IMR-90 (cell line): ENCODE measurements around the gene HDAC9. TPM values are rescaled to one million over a fixed set of nuclear protein-coding genes. Genes with fewer than 3 reads are reported as not detected.

Source experiments
- ATAC-seq: fragments of 200-7000 bp; cut with Tn5 transposase; 2 replicates; pipeline ENCODE4 v1.9.1; 2020; ENCODE audit warnings: low read depth, mild to moderate bottlenecking, moderate library complexity
- BruUV-seq: library from RNA; stranded (reverse); fragments of 400-500 nt; replicated peaks from 2 replicates; lab custom pipeline; 2021; lab: Mats Ljungman, UMichigan
- CTCF ChIA-PET: fragments of 300-600 bp; formaldehyde crosslinking; extraction: SDS; loops from one replicate; lab custom pipeline; 2021; ENCODE audit warnings: antibody characterized with exemption; lab: Yijun Ruan, JAX
- POLR2A ChIA-PET: fragments of 300-600 bp; sonication (Branson Sonifier 250); formaldehyde crosslinking; loops from one replicate; lab custom pipeline; 2022; ENCODE audit warnings: antibody characterized with exemption; ENCODE audit not compliant: unreplicated experiment; lab: Charles Lee
- DNase-seq: peaks from one replicate; pipeline ENCODE4 v3.0.0; 2013
- H2AFZ ChIP-seq: replicated peaks from 2 replicates; pipeline ENCODE3; 2013; ENCODE audit warnings: low read length, mild to moderate bottlenecking; ENCODE audit not compliant: poor library complexity
- H2AK5ac ChIP-seq: 2 replicates; pipeline ENCODE4 v1.6.1; 2013; ENCODE audit warnings: low read depth, low read length, inconsistent platforms
- H2AK9ac ChIP-seq: replicated peaks from 2 replicates; pipeline ENCODE3; 2013; ENCODE audit warnings: mild to moderate bottlenecking, low read depth, low read length, moderate library complexity; ENCODE audit not compliant: poor library complexity
- H2BK120ac ChIP-seq: 2 replicates; pipeline ENCODE4 v1.6.1; 2013; ENCODE audit warnings: low read depth, low read length, inconsistent platforms
- H2BK15ac ChIP-seq: 3 replicates; pipeline ENCODE4 v1.6.1; 2013; ENCODE audit warnings: low read depth, low read length, inconsistent platforms
- H2BK20ac ChIP-seq: 2 replicates; pipeline ENCODE4 v1.6.1; 2013; ENCODE audit warnings: low read depth, mild to moderate bottlenecking, inconsistent platforms, low read length, moderate library complexity
- H2BK5ac ChIP-seq: 2 replicates; pipeline ENCODE4 v1.6.1; 2013; ENCODE audit warnings: mild to moderate bottlenecking, low read depth, low read length, inconsistent platforms; ENCODE audit not compliant: poor library complexity, severe bottlenecking
- H3K14ac ChIP-seq: replicated peaks from 2 replicates; pipeline ENCODE4 v1.6.1; 2013; ENCODE audit warnings: low read depth, low read length, inconsistent platforms
- H3K18ac ChIP-seq: 2 replicates; pipeline ENCODE4 v1.6.1; 2013; ENCODE audit warnings: low read depth, low read length, control low read depth
- H3K23ac ChIP-seq: 2 replicates; pipeline ENCODE4 v1.6.1; 2013; ENCODE audit warnings: low read depth, low read length, inconsistent platforms
- H3K27ac ChIP-seq: 2 replicates; pipeline ENCODE4 v1.5.1; 2013; ENCODE audit warnings: mild to moderate bottlenecking, control low read depth, low read length; ENCODE audit not compliant: insufficient read depth
- H3K27me3 ChIP-seq: 2 replicates; pipeline ENCODE4 v1.6.1; 2013; ENCODE audit warnings: low read length; ENCODE audit not compliant: control insufficient read depth, insufficient read depth
- H3K36me3 ChIP-seq: 2 replicates; pipeline ENCODE4 v1.6.1; 2013; ENCODE audit warnings: low read length, mixed read lengths; ENCODE audit not compliant: control insufficient read depth, insufficient read depth
- H3K4ac ChIP-seq: 2 replicates; pipeline ENCODE4 v1.6.1; 2013; ENCODE audit warnings: low read depth, low read length, inconsistent platforms
- H3K4me1 ChIP-seq: 2 replicates; pipeline ENCODE4 v1.6.1; 2013; ENCODE audit warnings: low read length, mixed read lengths; ENCODE audit not compliant: control insufficient read depth, insufficient read depth
- H3K4me2 ChIP-seq: 2 replicates; pipeline ENCODE4 v1.6.1; 2013; ENCODE audit warnings: low read depth, mild to moderate bottlenecking, control low read depth, low read length, moderate library complexity
- H3K4me3 ChIP-seq: 2 replicates; pipeline ENCODE4 v1.5.1; 2013; ENCODE audit warnings: low read depth, mild to moderate bottlenecking, control low read depth, low read length, moderate library complexity; ENCODE audit not compliant: insufficient read depth
- H3K56ac ChIP-seq: 2 replicates; pipeline ENCODE4 v1.6.1; 2013; ENCODE audit warnings: low read length, inconsistent platforms; ENCODE audit not compliant: insufficient read depth; ENCODE audit errors: extremely low read depth
- H3K79me1 ChIP-seq, 2 experiments: 2 replicates each; pipeline ENCODE4 v1.6.1; 2013; ENCODE audit warnings: low read length in 2 of 2, inconsistent platforms in 1 of 2, low read depth in 1 of 2
- H3K9ac ChIP-seq: 2 replicates; pipeline ENCODE4 v1.6.1; 2013; ENCODE audit warnings: low read depth, low read length, control low read depth
- H3K9me1 ChIP-seq: 2 replicates; pipeline ENCODE4 v1.6.1; 2013; ENCODE audit warnings: low read length, inconsistent platforms; ENCODE audit not compliant: insufficient read depth
- H3K9me3 ChIP-seq: 2 replicates; pipeline ENCODE4 v1.6.1; 2013; ENCODE audit warnings: low read length; ENCODE audit not compliant: control insufficient read depth, insufficient read depth
- H4K20me1 ChIP-seq: 2 replicates; pipeline ENCODE4 v1.6.1; 2013; ENCODE audit warnings: low read length, inconsistent platforms; ENCODE audit not compliant: insufficient read depth
- H4K5ac ChIP-seq: 2 replicates; pipeline ENCODE4 v1.6.1; 2013; ENCODE audit warnings: mild to moderate bottlenecking, low read depth, low read length, control low read depth
- H4K8ac ChIP-seq, 2 experiments: 2 replicates each; pipeline ENCODE4 v1.6.1; 2013; ENCODE audit warnings: low read depth in 2 of 2, low read length in 2 of 2, control low read depth in 1 of 2, inconsistent platforms in 1 of 2
- H4K91ac ChIP-seq: 2 replicates; pipeline ENCODE4 v1.6.1; 2013; ENCODE audit warnings: low read depth, low read length, inconsistent platforms; ENCODE audit not compliant: insufficient read depth
- BHLHE40 ChIP-seq: fragments of 150-350 bp; IDR thresholded peaks from 2 replicates; pipeline ENCODE4 v1.6.1; 2016; ENCODE audit warnings: mild to moderate bottlenecking, low read depth, low read length
- CEBPB ChIP-seq: IDR thresholded peaks from 2 replicates; pipeline ENCODE4 v1.6.1; 2012; ENCODE audit warnings: low read depth, low read length, improper control_type of control experiment
- CHD1 ChIP-seq: IDR thresholded peaks from 2 replicates; pipeline ENCODE4 v1.6.1; 2012; ENCODE audit warnings: low read depth, low read length, improper control_type of control experiment
- CTCF ChIP-seq: conservative IDR thresholded peaks from 2 replicates; pipeline ENCODE4 v1.5.1; 2012; ENCODE audit warnings: mild to moderate bottlenecking, low read depth, low read length, improper control_type of control experiment
- FOS ChIP-seq: fragments of 150-350 bp; IDR thresholded peaks from 2 replicates; pipeline ENCODE4 v1.6.1; 2016; ENCODE audit warnings: low read depth, low read length
- MAFK ChIP-seq: IDR thresholded peaks from 2 replicates; pipeline ENCODE4 v1.6.1; 2012; ENCODE audit warnings: low read depth, low read length, improper control_type of control experiment
- MAZ ChIP-seq: IDR thresholded peaks from 2 replicates; pipeline ENCODE4 v1.6.1; 2012; ENCODE audit warnings: low read depth, mild to moderate bottlenecking, low read length, improper control_type of control experiment, moderate library complexity, borderline replicate concordance
- MXI1 ChIP-seq: IDR thresholded peaks from 2 replicates; pipeline ENCODE4 v1.6.1; 2012; ENCODE audit warnings: low read depth, mild to moderate bottlenecking, low read length, moderate library complexity, borderline replicate concordance
- NFE2L2 ChIP-seq: fragments of 150-350 bp; IDR thresholded peaks from 2 replicates; pipeline ENCODE4 v1.6.1; 2016; ENCODE audit warnings: low read depth, mild to moderate bottlenecking, low read length
- POLR2A ChIP-seq: IDR thresholded peaks from 2 replicates; pipeline ENCODE4 v1.6.1; 2012; ENCODE audit warnings: mild to moderate bottlenecking, low read depth, low read length
- RAD21 ChIP-seq: IDR thresholded peaks from 2 replicates; pipeline ENCODE4 v1.6.1; 2012; ENCODE audit warnings: low read length, improper control_type of control experiment
- RCOR1 ChIP-seq: IDR thresholded peaks from 2 replicates; pipeline ENCODE4 v1.6.1; 2012; ENCODE audit warnings: mild to moderate bottlenecking, low read length, improper control_type of control experiment; ENCODE audit not compliant: insufficient replicate concordance
- RFX5 ChIP-seq: IDR thresholded peaks from 2 replicates; pipeline ENCODE4 v1.8.0; 2012; ENCODE audit warnings: low read depth, mild to moderate bottlenecking, low read length, moderate library complexity
- SMC3 ChIP-seq: fragments of 150-350 bp; IDR thresholded peaks from 2 replicates; pipeline ENCODE4 v1.6.1; 2016; ENCODE audit warnings: low read depth, mild to moderate bottlenecking, antibody characterized with exemption, low read length, moderate library complexity
- USF2 ChIP-seq: fragments of 150-350 bp; IDR thresholded peaks from 2 replicates; pipeline ENCODE4 v1.6.1; 2017; ENCODE audit warnings: mild to moderate bottlenecking, antibody characterized with exemption, low read length, low read depth
- WGBS, 2 experiments: methylation state at CpG; one replicate each; pipeline versions ENCODE4 v1.1.5 to v1.1.7; 2013; ENCODE audit warnings: missing lambda C conversion rate in 2 of 2; ENCODE audit not compliant: insufficient read length in 1 of 2; ENCODE audit errors: extremely low coverage in 2 of 2; 5-methylcytosine and 5-hydroxymethylcytosine counted together
- dilution Hi-C: fragments of 300-500 bp; cut with HindIII; formaldehyde crosslinking; loops from one replicate; pipeline ENCODE4 v1.14.3; 2018; ENCODE audit warnings: low sequenced_read_pairs; ENCODE audit not compliant: unreplicated experiment
- in situ Hi-C: fragments of 300-500 bp; cut with MboI; formaldehyde crosslinking; loops from 3 replicates; pipeline ENCODE4 v1.14.3; 2019; ENCODE audit warnings: low sequenced_read_pairs, inconsistent platforms, mixed read lengths
- intact Hi-C: fragments of 100-400 bp; cut with micrococcal nuclease; formaldehyde crosslinking; loops from 2 replicates; pipeline ENCODE4 v1.10.0; 2022
- polyA plus RNA-seq, 3 experiments: library from polyadenylated mRNA; depleted of rRNA; stranded (reverse); fragments of >200 nt; gene quantifications; 2 replicates each; pipeline ENCODE4 v1.2.3, GENCODE V29; 2012; ENCODE audit warnings: low replicate concordance in 1 of 3
- total RNA-seq: library from RNA; depleted of rRNA; stranded (reverse); fragments of >200 nt; gene quantifications from 2 replicates; pipeline ENCODE4 v1.2.3, GENCODE V29; 2012
- TF ChIP-seq, protein P1 (sequence below): fragments of 150-350 bp; IDR thresholded peaks from 2 replicates; pipeline ENCODE4 v1.6.1; 2016; ENCODE audit warnings: low read depth, mild to moderate bottlenecking, low read length, moderate library complexity, borderline replicate concordance

HDAC9 gene
- total and polyA plus RNA-seq, 2 of the 4 experiments (the other 2 are of a cell fraction) = 4.3 to 24.7 TPM

GRCh38 chr7:18895456-18895855 is 399.9 kb downstream of the HDAC9 start:
- peak overlapping the region; percentile 91; the same call in 1 of the 2 replicates for H3K18ac ChIP-seq
- H4K91ac ChIP-seq = peak overlapping the region; percentile 67
- no peak overlapping the region for H2AFZ ChIP-seq
- no peak overlapping the region for H3K9ac ChIP-seq
- in situ Hi-C loops (no loop called here), intact Hi-C loops (loop anchor here (5.0 kb wide), 1 partner anchor 212 kb away; no protein-coding TSS in a partner anchor), dilution Hi-C loops (no loop called here)
- TF ChIP-seq FOS (peak; percentile 97), RAD21 (no peak), BHLHE40 (peak; percentile 50; the same call in 1 of the 2 replicates), POLR2A (no peak), RCOR1 (no peak), MAZ (no peak), MXI1 (no peak), RFX5 (no peak), MAFK (no peak), USF2 (no peak), SMC3 (no peak), CTCF (no peak), CEBPB (no peak), NFE2L2 (no peak), CHD1 (no peak)
- TF ChIP-seq, protein P1, sequence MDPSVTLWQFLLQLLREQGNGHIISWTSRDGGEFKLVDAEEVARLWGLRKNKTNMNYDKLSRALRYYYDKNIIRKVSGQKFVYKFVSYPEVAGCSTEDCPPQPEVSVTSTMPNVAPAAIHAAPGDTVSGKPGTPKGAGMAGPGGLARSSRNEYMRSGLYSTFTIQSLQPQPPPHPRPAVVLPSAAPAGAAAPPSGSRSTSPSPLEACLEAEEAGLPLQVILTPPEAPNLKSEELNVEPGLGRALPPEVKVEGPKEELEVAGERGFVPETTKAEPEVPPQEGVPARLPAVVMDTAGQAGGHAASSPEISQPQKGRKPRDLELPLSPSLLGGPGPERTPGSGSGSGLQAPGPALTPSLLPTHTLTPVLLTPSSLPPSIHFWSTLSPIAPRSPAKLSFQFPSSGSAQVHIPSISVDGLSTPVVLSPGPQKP = no peak
- H2BK15ac ChIP-seq = 0 out of 3 replicates have a peak overlapping the region, but pooled peaks have one; percentile 46
- H4K20me1 ChIP-seq = no peaks in the 10 kb centered on the region
- CTCF ChIA-PET = no interaction called here
- peak overlapping the region; percentile 15; the same call in 1 of the 2 replicates for H3K23ac ChIP-seq
- no peak overlapping the region for H2AK5ac ChIP-seq
- no peak overlapping the region for H4K5ac ChIP-seq
- no peaks in the 10 kb centered on the region for H3K27me3 ChIP-seq
- peaks cover 7% of the 10 kb centered on the region for H3K4me1 ChIP-seq
- H3K4ac ChIP-seq = peak overlapping the region; percentile 16; the same call in 1 of the 2 replicates
- H2AK9ac ChIP-seq = no peak overlapping the region
- 0 out of 2 replicates have a peak overlapping the region, but pooled peaks have one; percentile 4 for H3K14ac ChIP-seq
- H3K27ac ChIP-seq = no peak overlapping the region; the same call in 1 of the 2 replicates
- no peaks in the 10 kb centered on the region for H3K79me1 ChIP-seq
- no CpG with 5 or more reads among the region's 3 CpGs for WGBS, 2 experiments
- no peaks in the 10 kb centered on the region for H3K9me3 ChIP-seq
- H3K36me3 ChIP-seq = no peaks in the 10 kb centered on the region
- H4K8ac ChIP-seq = peak overlapping the region; percentile 44 to 51
- no peak overlapping the region; the same call in 1 of the 2 replicates for H3K56ac ChIP-seq
- DNase-seq (peak; percentile 88), ATAC-seq (peak; percentile 59)
- peak overlapping the region; percentile 89; the same call in 1 of the 2 replicates for H3K4me2 ChIP-seq
- peak overlapping the region; percentile 72 for H2BK20ac ChIP-seq
- no peaks in the 10 kb centered on the region for H3K9me1 ChIP-seq
- peak overlapping the region; percentile 74 for H2BK5ac ChIP-seq
- H2BK120ac ChIP-seq = peak overlapping the region; percentile 71
- peak overlapping the region; percentile 27; the same call in 1 of the 2 replicates for H3K4me3 ChIP-seq
- POLR2A ChIA-PET = no interaction called here
- BruUV-seq = no TSS peak
